ENCODE measurements around the gene DSE. TPM values are rescaled to one million over a fixed set of nuclear protein-coding genes. Genes with fewer than 3 reads are reported as not detected.
A peak's percentile ranks its signal among the peaks of the same experiment; 100 is the strongest.

DSE gene
- total RNA-seq, 2 experiments from 2014 or later, result 3.7 to 3.8 TPM

- POLR2A ChIA-PET, result no interaction called here
- Mint-ChIP-seq H3K36me3 (ENCODE audit: low read depth) (peaks cover 2% of the 10 kb centered on the region), H3K4me3 (no peak overlapping the region), H3K27me3 (ENCODE audit: low read depth) (peaks cover 10% of the 10 kb centered on the region), H3K27ac (no peak overlapping the region), H3K4me1 (ENCODE audit: low read depth) (peaks cover 44% of the 10 kb centered on the region), H3K9me3 (ENCODE audit: insufficient read depth) (no peaks in the 10 kb centered on the region)
- CTCF ChIA-PET, result no interaction called here
- ATAC-seq (no peak), DNase-seq (no peak)
Measured at GRCh38 chr6:116456106-116456505, 85.4 kb downstream of the DSE start.

- ChIA-PET POLR2A (no interaction called here), CTCF (no interaction called here)
- peak overlapping the region; percentile 77 for H3K27ac Mint-ChIP-seq
Measured at GRCh38 chr6:116456927-116457326, 86.2 kb downstream of the DSE start.

DNA sequence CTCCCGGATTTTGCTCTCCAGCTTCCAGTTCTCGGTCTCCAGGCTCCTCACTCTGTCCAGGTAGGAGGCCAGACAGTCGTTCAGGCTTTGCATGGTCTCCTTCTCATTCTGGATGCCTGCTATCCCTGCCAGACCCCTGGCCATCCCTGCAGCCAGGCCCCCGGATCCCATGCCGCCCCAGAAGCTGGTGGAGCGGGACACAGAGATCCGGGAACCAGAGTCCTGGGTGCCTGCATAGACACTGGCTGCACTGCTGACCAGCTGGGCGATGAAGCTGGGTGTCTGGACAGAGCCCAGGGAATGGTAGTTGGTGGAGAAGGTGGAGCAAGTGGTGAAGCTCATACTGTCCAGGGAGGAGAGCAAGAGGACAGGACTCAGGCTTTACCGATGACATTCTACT lies 87.5 kb downstream of the DSE start:
- peaks cover 15% of the 10 kb centered on the region for H3K27me3 Mint-ChIP-seq (ENCODE audit: low read depth)
- H3K36me3 Mint-ChIP-seq (ENCODE audit: low read depth), result peaks cover 13% of the 10 kb centered on the region
- H3K27ac Mint-ChIP-seq, result no peak overlapping the region
- H3K4me3 Mint-ChIP-seq, result no peak overlapping the region
- peaks cover 4% of the 10 kb centered on the region for H3K9me3 Mint-ChIP-seq (ENCODE audit: insufficient read depth)
- DNase-seq (no peak), ATAC-seq (no peak)
- CTCF ChIA-PET, result interaction anchor here (0.6 to 1.1 kb wide), 5 partner anchors 10 to 171 kb away, joined by 3 to 4 read pairs (median 3); no protein-coding TSS in a partner anchor
- peaks cover 52% of the 10 kb centered on the region for H3K4me1 Mint-ChIP-seq (ENCODE audit: low read depth)
- POLR2A ChIA-PET, result interaction anchor here (0.6 kb wide), 1 partner anchor 115 kb away, joined by 3 read pairs; no protein-coding TSS in a partner anchor

More at GRCh38 chr6:116456927-116457326, 86.2 kb downstream of the DSE start:
- Mint-ChIP-seq H3K9me3 (ENCODE audit: insufficient read depth) (peaks cover 4% of the 10 kb centered on the region), H3K4me1 (ENCODE audit: low read depth) (peaks cover 46% of the 10 kb centered on the region), H3K36me3 (ENCODE audit: low read depth) (peaks cover 8% of the 10 kb centered on the region), H3K27me3 (ENCODE audit: low read depth) (peaks cover 12% of the 10 kb centered on the region), H3K4me3 (peak overlapping the region; percentile 13)
- DNase-seq, result no peak
- no peak for ATAC-seq

- Mint-ChIP-seq H3K27ac (no peak overlapping the region), H3K4me3 (no peak overlapping the region), H3K9me3 (ENCODE audit: insufficient read depth) (peaks cover 4% of the 10 kb centered on the region), H3K36me3 (ENCODE audit: low read depth) (peaks cover 20% of the 10 kb centered on the region), H3K4me1 (ENCODE audit: low read depth) (peaks cover 61% of the 10 kb centered on the region), H3K27me3 (ENCODE audit: low read depth) (peaks cover 16% of the 10 kb centered on the region)
- DNase-seq (no peak), ATAC-seq (no peak)
- ChIA-PET CTCF (no interaction called here), POLR2A (no interaction called here)
Measured at GRCh38 chr6:116459927-116460326, 89.2 kb downstream of the DSE start.

DNA sequence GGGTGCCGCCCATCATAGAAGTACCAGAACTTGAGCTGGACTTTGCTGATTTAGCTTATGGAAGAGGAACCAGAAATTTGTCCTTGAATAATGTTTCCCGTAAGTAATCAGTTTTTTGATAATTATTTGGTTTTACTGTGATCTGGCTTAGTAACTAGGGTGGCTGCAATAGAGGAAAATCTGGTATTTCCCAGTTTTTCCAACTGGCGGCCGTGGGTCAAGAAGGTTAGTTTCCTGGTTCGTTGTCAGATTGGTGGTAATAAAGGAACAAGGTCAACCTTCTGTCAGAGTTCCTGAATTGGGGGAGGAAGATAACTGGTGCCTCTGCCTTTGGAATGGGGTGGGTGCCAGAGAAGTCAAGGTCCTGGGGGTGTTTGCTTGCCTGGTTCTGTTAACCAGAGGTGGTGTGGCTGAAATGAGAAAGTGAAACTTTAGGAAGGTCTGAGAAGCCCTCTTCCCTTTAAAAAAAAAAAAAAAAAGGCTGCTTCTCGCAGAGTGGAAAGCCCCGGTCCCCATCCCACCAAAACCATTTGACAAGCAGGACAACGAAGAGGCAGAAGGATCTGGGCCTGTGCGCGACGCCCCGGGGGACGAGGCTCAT lies 90.7 kb downstream of the DSE start, which contains the start of gene CALHM6:
Gene CALHM6, plus strand, starts transcription at position 45 of the 601 bp plus-strand sequence. Its CDS starts 555 bp downstream, at position 600.
- peak within 1 kb of the TSS; percentile 72 for H3K4me3 Mint-ChIP-seq
- H3K27me3 Mint-ChIP-seq (ENCODE audit: low read depth), result peaks cover 16% of the 10 kb centered on the region
- H3K36me3 Mint-ChIP-seq (ENCODE audit: low read depth), result peaks cover 20% of the 10 kb centered on the region
- peaks cover 61% of the 10 kb centered on the region for H3K4me1 Mint-ChIP-seq (ENCODE audit: low read depth)
- peak within 1 kb of the TSS; percentile 77 for H3K27ac Mint-ChIP-seq
- DNase-seq (no peak), ATAC-seq (peak; percentile 25)
- POLR2A ChIA-PET, result no interaction called here
- H3K9me3 Mint-ChIP-seq (ENCODE audit: insufficient read depth), result peaks cover 4% of the 10 kb centered on the region
- CTCF ChIA-PET, result interaction anchor here (0.8 to 0.9 kb wide), 2 partner anchors 74 to 173 kb away, joined by 3 read pairs; no protein-coding TSS in a partner anchor

GRCh38 chr6:116461932-116462885 lies 91.5 kb downstream of the DSE start:
- Mint-ChIP-seq H3K9me3 (ENCODE audit: insufficient read depth) (peaks cover 4% of the 10 kb centered on the region), H3K27me3 (ENCODE audit: low read depth) (peaks cover 16% of the 10 kb centered on the region), H3K27ac (peak overlapping the region; percentile 77), H3K4me1 (ENCODE audit: low read depth) (peaks cover 54% of the 10 kb centered on the region), H3K36me3 (ENCODE audit: low read depth) (peaks cover 20% of the 10 kb centered on the region), H3K4me3 (peak overlapping the region; percentile 72)
- ATAC-seq (peak; percentile 95), DNase-seq (peak; percentile 76)
- ChIA-PET POLR2A (no interaction called here), CTCF (interaction anchor here (0.8 to 1.5 kb wide), 3 partner anchors 16 to 98 kb away, joined by 3 to 4 read pairs (median 3); no protein-coding TSS in a partner anchor)

DNA sequence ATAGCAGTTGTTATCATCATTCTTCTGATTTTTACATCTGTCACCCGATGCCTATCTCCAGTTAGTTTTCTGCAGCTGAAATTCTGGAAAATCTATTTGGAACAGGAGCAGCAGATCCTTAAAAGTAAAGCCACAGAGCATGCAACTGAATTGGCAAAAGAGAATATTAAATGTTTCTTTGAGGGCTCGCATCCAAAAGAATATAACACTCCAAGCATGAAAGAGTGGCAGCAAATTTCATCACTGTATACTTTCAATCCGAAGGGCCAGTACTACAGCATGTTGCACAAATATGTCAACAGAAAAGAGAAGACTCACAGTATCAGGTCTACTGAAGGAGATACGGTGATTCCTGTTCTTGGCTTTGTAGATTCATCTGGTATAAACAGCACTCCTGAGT lies 92.6 kb downstream of the DSE start:
- H3K4me1 Mint-ChIP-seq (ENCODE audit: low read depth), result peaks cover 52% of the 10 kb centered on the region
- ChIA-PET CTCF (interaction anchor here (1.1 to 1.5 kb wide), 3 partner anchors 17 to 97 kb away, joined by 3 to 4 read pairs (median 3); no protein-coding TSS in a partner anchor), POLR2A (no interaction called here)
- H3K27me3 Mint-ChIP-seq (ENCODE audit: low read depth), result peaks cover 16% of the 10 kb centered on the region
- H3K9me3 Mint-ChIP-seq (ENCODE audit: insufficient read depth), result peaks cover 4% of the 10 kb centered on the region
- peaks cover 20% of the 10 kb centered on the region for H3K36me3 Mint-ChIP-seq (ENCODE audit: low read depth)
- DNase-seq (no peak), ATAC-seq (no peak)
- no peak overlapping the region for H3K27ac Mint-ChIP-seq
- H3K4me3 Mint-ChIP-seq, result peak overlapping the region; percentile 72

DNA sequence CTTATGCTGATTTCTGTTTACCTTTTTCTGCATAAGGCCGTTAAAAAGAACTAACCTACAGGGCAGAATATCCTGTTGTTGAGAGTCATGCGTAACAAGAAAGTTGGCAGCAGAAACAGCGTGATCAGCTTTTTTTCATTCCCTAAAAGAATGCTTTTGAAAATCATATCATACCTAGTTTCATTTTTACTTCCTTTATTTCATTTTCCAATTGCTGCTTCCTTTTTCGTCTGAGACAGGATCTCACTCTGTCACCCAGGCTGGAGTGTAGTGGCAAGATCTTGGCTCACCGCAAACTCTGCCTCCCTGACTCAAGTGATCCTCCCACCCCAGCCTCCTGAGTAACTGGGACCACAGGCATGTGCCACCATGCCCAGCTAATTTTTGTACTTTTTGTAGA lies 94.5 kb downstream of the DSE start:
- ChIA-PET CTCF (no interaction called here), POLR2A (interaction anchor here (0.6 kb wide), 1 partner anchor 56 kb away, joined by 4 read pairs; no protein-coding TSS in a partner anchor)
- Mint-ChIP-seq H3K4me1 (ENCODE audit: low read depth) (peaks cover 43% of the 10 kb centered on the region), H3K36me3 (ENCODE audit: low read depth) (peaks cover 20% of the 10 kb centered on the region), H3K27me3 (ENCODE audit: low read depth) (peaks cover 23% of the 10 kb centered on the region), H3K27ac (no peak overlapping the region), H3K4me3 (no peak overlapping the region), H3K9me3 (ENCODE audit: insufficient read depth) (peaks cover 4% of the 10 kb centered on the region)
- no peak for ATAC-seq
- no peak for DNase-seq

- ChIA-PET POLR2A (no interaction called here), CTCF (no interaction called here)
- Mint-ChIP-seq H3K4me3 (no peak overlapping the region), H3K4me1 (ENCODE audit: low read depth) (peaks cover 30% of the 10 kb centered on the region), H3K36me3 (ENCODE audit: low read depth) (peaks cover 13% of the 10 kb centered on the region), H3K9me3 (ENCODE audit: insufficient read depth) (no peaks in the 10 kb centered on the region), H3K27ac (no peak overlapping the region), H3K27me3 (ENCODE audit: low read depth) (peaks cover 22% of the 10 kb centered on the region)
- DNase-seq (no peak), ATAC-seq (no peak)
Measured at GRCh38 chr6:116467096-116467495, 96.3 kb downstream of the DSE start.

DNA sequence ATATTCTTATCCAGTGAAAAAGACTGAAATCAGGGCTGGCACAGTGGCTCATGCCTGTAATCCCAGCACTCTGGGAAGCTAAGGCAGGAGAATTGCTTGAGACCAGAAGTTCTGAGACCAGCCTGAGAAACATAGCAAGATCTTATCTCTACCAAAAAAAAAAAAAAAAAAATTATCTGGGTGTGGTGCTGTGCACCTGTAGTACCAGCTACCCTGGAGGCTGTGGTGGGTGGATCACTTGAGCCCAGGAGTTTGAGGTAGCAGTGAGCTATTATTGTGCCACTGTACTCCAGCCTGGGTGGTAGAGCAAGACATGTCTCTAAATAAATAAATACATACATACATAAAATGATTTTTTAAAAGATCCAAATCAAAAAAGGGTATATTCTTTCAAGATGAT lies 96.8 kb downstream of the DSE start:
- DNase-seq, result no peak
- Mint-ChIP-seq H3K4me1 (ENCODE audit: low read depth) (peaks cover 28% of the 10 kb centered on the region), H3K9me3 (ENCODE audit: insufficient read depth) (no peaks in the 10 kb centered on the region), H3K27ac (no peak overlapping the region), H3K4me3 (no peak overlapping the region), H3K36me3 (ENCODE audit: low read depth) (peaks cover 13% of the 10 kb centered on the region), H3K27me3 (ENCODE audit: low read depth) (peaks cover 21% of the 10 kb centered on the region)
- ChIA-PET CTCF (no interaction called here), POLR2A (no interaction called here)
- ATAC-seq, result no peak

GRCh38 chr6:116468293-116468692 lies 97.5 kb downstream of the DSE start:
- H3K4me3 Mint-ChIP-seq, result no peak overlapping the region
- ATAC-seq, result no peak
- no peak for DNase-seq
- ChIA-PET POLR2A (no interaction called here), CTCF (interaction anchor here (1.3 kb wide), 1 partner anchor 356 kb away, joined by 3 read pairs; no protein-coding TSS in a partner anchor)
- H3K27me3 Mint-ChIP-seq (ENCODE audit: low read depth), result peaks cover 19% of the 10 kb centered on the region
- H3K4me1 Mint-ChIP-seq (ENCODE audit: low read depth), result peaks cover 21% of the 10 kb centered on the region
- no peak overlapping the region for H3K27ac Mint-ChIP-seq
- H3K36me3 Mint-ChIP-seq (ENCODE audit: low read depth), result peaks cover 6% of the 10 kb centered on the region
- H3K9me3 Mint-ChIP-seq (ENCODE audit: insufficient read depth), result no peaks in the 10 kb centered on the region

DNA sequence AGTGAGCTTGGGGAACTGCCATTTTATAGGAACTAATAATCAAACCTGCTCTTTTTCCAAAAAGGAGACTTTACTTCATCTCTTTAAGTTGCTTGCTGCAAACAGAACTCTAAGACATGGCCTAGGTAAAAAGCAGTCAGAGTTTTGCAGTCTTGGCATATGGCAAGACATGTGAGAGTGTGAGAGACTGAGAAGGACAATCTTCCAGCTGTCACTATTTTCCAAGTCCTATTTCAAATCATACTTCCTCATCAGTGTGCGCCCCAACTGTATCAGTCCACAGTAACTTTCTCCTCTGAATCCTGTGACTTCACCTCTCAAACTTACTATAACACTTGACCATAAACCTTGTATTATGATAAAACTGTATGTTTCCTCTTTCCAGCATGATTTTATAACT lies 100.8 kb downstream of the DSE start:
- no peak overlapping the region for H3K27ac Mint-ChIP-seq
- peaks cover 5% of the 10 kb centered on the region for H3K9me3 Mint-ChIP-seq (ENCODE audit: insufficient read depth)
- ChIA-PET CTCF (interaction anchor here (1.0 kb wide), 1 partner anchor 66 kb away, joined by 3 read pairs; no protein-coding TSS in a partner anchor), POLR2A (no interaction called here)
- ATAC-seq, result no peak
- DNase-seq, result no peak
- peaks cover 12% of the 10 kb centered on the region for H3K27me3 Mint-ChIP-seq (ENCODE audit: low read depth)
- peaks cover 26% of the 10 kb centered on the region for H3K4me1 Mint-ChIP-seq (ENCODE audit: low read depth)
- H3K4me3 Mint-ChIP-seq, result no peak overlapping the region
- H3K36me3 Mint-ChIP-seq (ENCODE audit: low read depth), result no peaks in the 10 kb centered on the region

Measured in activated CD8-positive, alpha-beta T cell treated with anti-CD3 and anti-CD28 coated beads, Interleukin-2, amount 10 ng/mL, durations not matched to agents 7 days and 5 days (primary cell).